DND-41 (cell line): ENCODE data around the gene GABRR3.

Experiments used
- ATAC-seq: fragments of 200-7000 bp; cut with Tn5 transposase; 3 replicates; pipeline ENCODE4 v1.9.1; 2021; ENCODE audit warnings: low read depth; ENCODE audit not compliant: insufficient read depth
- DNase-seq: peaks from one replicate; pipeline ENCODE4 v3.0.0-alpha.2; 2020
- H2AFZ ChIP-seq: 2 replicates; pipeline ENCODE4 v1.6.0; 2012; ENCODE audit warnings: low read depth, low read length
- H3K27ac ChIP-seq: 2 replicates; pipeline ENCODE4 v1.5.1; 2012; ENCODE audit warnings: low read length, inconsistent platforms
- H3K27me3 ChIP-seq: fragments of 200-600 bp; sonication (generic); 2 replicates; pipeline ENCODE4 v1.6.0; 2012; ENCODE audit warnings: low read length, mild to moderate bottlenecking, inconsistent platforms; ENCODE audit not compliant: insufficient read depth, poor library complexity
- H3K36me3 ChIP-seq: 2 replicates; pipeline ENCODE4 v1.5.1; 2012; ENCODE audit warnings: low read length, inconsistent platforms; ENCODE audit not compliant: insufficient read depth
- H3K4me1 ChIP-seq: 2 replicates; pipeline ENCODE4 v1.5.1; 2012; ENCODE audit warnings: mild to moderate bottlenecking, low read length; ENCODE audit not compliant: insufficient read depth
- H3K4me2 ChIP-seq: 2 replicates; pipeline ENCODE4 v1.6.0; 2012; ENCODE audit warnings: mild to moderate bottlenecking, moderate library complexity, low read length, inconsistent platforms; ENCODE audit not compliant: insufficient read depth
- H3K4me3 ChIP-seq, 2 experiments: fragments of 200-600 bp in 1 of 2; shearing (Covaris generic) in 1 of 2; 2 replicates each; pipeline ENCODE4 v1.5.1; 2012 to 2016; ENCODE audit warnings: inconsistent platforms in 2 of 2, low read length in 2 of 2, mild to moderate bottlenecking in 2 of 2, low read depth in 1 of 2, moderate library complexity in 1 of 2
- H3K79me2 ChIP-seq: 2 replicates; pipeline ENCODE4 v1.6.0; 2012; ENCODE audit warnings: low read length, inconsistent platforms; ENCODE audit not compliant: insufficient read depth
- H3K9ac ChIP-seq: 2 replicates; pipeline ENCODE4 v1.6.0; 2012; ENCODE audit warnings: low read depth, mild to moderate bottlenecking, inconsistent platforms, low read length, moderate library complexity
- H3K9me3 ChIP-seq: 2 replicates; pipeline ENCODE4 v1.5.1; 2012; ENCODE audit warnings: low read length, moderate library complexity, mild to moderate bottlenecking, inconsistent platforms; ENCODE audit not compliant: insufficient read depth, severe bottlenecking
- H4K20me1 ChIP-seq: 2 replicates; pipeline ENCODE4 v1.6.0; 2012; ENCODE audit warnings: low read length; ENCODE audit not compliant: insufficient read depth
- EZH2 ChIP-seq: IDR thresholded peaks from 3 replicates; pipeline ENCODE4 v1.6.1; 2012; ENCODE audit warnings: borderline replicate concordance, low read depth, mild to moderate bottlenecking, moderate library complexity, low read length, inconsistent platforms; ENCODE audit not compliant: severe bottlenecking
- TF ChIP-seq, protein P1 (sequence below): IDR thresholded peaks from 2 replicates; pipeline ENCODE4 v1.5.1; 2012; ENCODE audit warnings: borderline replicate concordance, low read length, moderate library complexity, mild to moderate bottlenecking; ENCODE audit not compliant: poor library complexity, severe bottlenecking; ENCODE audit errors: extremely low read depth

The GABRR3 gene

DNA sequence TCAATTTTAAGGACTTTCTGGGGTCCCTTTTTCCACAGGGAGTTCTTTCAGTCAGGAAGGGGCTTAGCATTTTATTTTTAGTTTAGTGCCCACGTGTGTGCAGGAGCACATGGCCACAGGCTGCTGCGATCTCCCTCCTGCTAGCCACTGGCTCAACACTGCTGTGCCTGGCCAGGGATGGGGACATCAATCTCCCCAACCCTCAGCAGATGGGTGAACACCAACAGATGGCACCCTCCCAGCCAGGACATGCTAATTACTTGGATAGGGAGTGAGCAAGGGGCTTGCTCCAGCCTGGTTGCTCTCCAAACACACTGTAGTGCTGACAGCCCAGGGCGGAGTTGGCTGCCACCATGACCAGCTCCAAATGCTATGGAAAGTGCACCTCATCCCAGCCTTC lies 55.5 kb downstream of the GABRR3 start:
- Histone ChIP-seq H3K4me2 (no peak overlapping the region), H2AFZ (no peak overlapping the region), H3K9ac (no peak overlapping the region), H4K20me1 (no peaks in the 10 kb centered on the region), H3K27ac (no peak overlapping the region), H3K4me1 (peaks cover 5% of the 10 kb centered on the region; the same call in 1 of the 2 replicates), H3K36me3 (no peaks in the 10 kb centered on the region), H3K9me3 (no peaks in the 10 kb centered on the region), H3K4me3 (no peak overlapping the region), H3K27me3 (no peaks in the 10 kb centered on the region), H3K79me2 (no peaks in the 10 kb centered on the region)
- DNase-seq (no peak), ATAC-seq (no peak; the same call in 2 of the 3 replicates)
- no peak for TF ChIP-seq EZH2
- TF ChIP-seq, protein P1, sequence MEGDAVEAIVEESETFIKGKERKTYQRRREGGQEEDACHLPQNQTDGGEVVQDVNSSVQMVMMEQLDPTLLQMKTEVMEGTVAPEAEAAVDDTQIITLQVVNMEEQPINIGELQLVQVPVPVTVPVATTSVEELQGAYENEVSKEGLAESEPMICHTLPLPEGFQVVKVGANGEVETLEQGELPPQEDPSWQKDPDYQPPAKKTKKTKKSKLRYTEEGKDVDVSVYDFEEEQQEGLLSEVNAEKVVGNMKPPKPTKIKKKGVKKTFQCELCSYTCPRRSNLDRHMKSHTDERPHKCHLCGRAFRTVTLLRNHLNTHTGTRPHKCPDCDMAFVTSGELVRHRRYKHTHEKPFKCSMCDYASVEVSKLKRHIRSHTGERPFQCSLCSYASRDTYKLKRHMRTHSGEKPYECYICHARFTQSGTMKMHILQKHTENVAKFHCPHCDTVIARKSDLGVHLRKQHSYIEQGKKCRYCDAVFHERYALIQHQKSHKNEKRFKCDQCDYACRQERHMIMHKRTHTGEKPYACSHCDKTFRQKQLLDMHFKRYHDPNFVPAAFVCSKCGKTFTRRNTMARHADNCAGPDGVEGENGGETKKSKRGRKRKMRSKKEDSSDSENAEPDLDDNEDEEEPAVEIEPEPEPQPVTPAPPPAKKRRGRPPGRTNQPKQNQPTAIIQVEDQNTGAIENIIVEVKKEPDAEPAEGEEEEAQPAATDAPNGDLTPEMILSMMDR = no peak

DNA sequence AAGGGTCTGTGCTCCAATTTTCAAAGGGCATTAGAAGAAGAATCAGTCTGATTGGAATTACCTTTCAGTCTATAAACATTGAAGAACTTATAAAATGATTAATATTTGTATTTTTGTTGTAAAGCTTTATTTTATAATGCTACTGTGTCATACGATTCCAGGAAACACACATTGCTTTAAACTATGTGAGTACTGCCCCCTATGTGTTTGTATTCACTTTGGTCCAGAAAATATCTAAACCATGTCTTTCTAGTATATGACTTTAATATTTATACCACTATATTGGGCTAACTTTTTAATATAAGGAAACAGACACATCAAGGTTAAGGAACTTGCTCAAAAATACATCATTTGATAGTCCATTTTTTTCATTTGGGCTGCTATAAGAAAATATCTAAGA lies 59.6 kb downstream of the GABRR3 start:
- Histone ChIP-seq H4K20me1 (no peaks in the 10 kb centered on the region), H3K27me3 (no peaks in the 10 kb centered on the region), H3K9me3 (no peaks in the 10 kb centered on the region), H2AFZ (no peak overlapping the region), H3K79me2 (peaks cover 12% of the 10 kb centered on the region; the same call in 1 of the 2 replicates), H3K4me1 (peaks cover 26% of the 10 kb centered on the region), H3K4me3 (no peak overlapping the region), H3K27ac (no peak overlapping the region), H3K9ac (no peak overlapping the region), H3K4me2 (no peak overlapping the region), H3K36me3 (no peaks in the 10 kb centered on the region)
- ATAC-seq (no peak), DNase-seq (no peak)
- TF ChIP-seq, protein P1 = peak; percentile 22
- TF ChIP-seq EZH2 = no peak

DNA sequence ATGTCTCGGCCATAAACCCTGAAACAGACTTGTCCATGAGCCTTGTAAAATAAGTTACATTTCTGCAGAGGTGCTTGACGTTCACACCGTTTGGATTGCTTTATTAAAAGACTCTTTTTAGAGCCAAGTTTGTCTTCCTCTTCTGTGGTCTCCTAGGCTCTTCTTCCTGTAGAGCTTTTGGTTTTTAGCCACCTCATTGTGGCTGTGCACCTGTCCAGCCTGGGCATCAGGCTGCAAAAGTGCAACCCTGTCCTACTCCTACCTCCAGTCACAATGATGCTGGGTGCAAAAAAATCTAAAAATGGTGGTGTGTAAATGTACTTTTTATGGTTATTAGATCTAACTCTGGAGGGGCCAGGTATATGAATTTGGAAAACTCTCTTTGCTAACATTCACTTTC lies 60.1 kb downstream of the GABRR3 start:
- TF ChIP-seq EZH2 = no peak
- TF ChIP-seq, protein P1 = no peak

More for the DNA sequence above, 60.1 kb downstream of the GABRR3 start:
- no peaks in the 10 kb centered on the region for H3K36me3 ChIP-seq
- H2AFZ ChIP-seq = 0 out of 2 replicates have a peak overlapping the region, but pooled peaks have one; percentile 48
- H3K27ac ChIP-seq = no peak overlapping the region
- peaks cover 31% of the 10 kb centered on the region for H3K4me1 ChIP-seq
- H3K4me3 ChIP-seq = no peak overlapping the region
- no peaks in the 10 kb centered on the region for H3K27me3 ChIP-seq
- H3K9me3 ChIP-seq = no peaks in the 10 kb centered on the region
- no peaks in the 10 kb centered on the region for H4K20me1 ChIP-seq
- H3K4me2 ChIP-seq = no peak overlapping the region
- ATAC-seq = peak; percentile 10; the same call in 1 of the 3 replicates
- H3K79me2 ChIP-seq = peaks cover 16% of the 10 kb centered on the region; the same call in 1 of the 2 replicates
- no peak for DNase-seq
- H3K9ac ChIP-seq = no peak overlapping the region
